ENCODE results near the gene CCDC33.

The CCDC33 gene

GRCh38 chr15:74312445-74313007, 76.4 kb downstream of the CCDC33 start:
- DNase-seq (ENCODE audit: low spot score): no peak

DNA sequence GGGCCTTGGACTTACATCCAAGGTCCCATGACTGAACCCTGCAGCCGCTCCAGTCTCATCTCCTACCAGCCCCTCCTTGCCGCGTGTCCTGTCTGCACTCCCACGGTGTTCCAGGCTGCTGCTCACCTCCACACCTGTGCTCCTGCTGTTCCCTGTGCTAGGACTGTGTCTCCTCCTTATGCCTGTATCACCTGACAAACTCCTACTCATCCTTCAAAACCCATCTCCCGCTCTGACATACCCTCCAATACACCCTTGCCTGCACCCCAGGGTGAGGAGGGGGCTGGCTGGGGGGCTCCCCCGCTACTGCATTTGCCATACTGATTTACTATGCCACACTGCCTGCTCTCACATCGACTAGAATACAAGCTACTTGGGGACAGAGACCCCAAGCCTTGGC, 77.8 kb downstream of the CCDC33 start:
- DNase-seq (ENCODE audit: low spot score): no peak

GRCh38 chr15:74314795-74315438, 78.8 kb downstream of the CCDC33 start:
- no peak for DNase-seq (ENCODE audit: low spot score)

DNA sequence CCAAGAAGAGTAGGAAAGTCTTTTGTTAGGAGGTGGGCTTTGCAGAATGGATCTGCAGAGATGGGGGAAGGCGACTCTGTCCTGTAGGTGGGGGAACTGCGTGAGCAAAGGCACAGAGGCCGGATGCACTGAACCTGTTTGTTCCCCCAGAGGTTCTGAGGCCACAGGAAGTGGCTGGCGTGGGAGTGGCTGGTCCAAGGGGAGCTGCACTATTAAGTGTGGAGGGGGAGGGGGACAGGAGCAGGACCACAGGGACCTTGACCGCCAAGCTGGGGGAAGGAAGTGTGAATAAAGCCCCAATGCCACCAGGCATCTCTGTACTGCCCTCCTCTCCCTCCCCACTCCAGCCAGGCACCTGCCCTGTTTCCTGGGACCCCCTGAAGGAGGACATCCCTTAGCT, 79.5 kb downstream of the CCDC33 start:
- no peak for DNase-seq (ENCODE audit: low spot score)

DNA sequence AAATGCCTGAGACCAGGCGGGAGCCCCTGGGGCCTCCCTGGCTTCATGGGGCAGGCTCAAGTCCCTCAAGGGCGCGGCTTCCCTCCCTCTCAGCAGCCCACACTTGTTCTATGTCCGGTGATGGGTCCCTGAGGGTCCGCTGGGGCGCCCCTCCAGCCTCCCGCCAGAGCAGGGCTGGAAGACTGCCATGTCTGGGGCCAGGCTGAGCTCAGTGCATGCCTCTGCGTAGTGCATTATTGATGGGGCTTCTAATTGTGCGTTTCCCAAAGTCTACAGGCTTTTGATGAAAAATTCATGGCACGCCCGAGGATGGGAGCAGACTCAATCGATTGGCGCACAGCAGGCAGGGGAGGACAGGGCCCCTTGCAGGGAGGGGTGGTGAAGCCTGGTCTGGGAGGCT, 80.0 kb downstream of the CCDC33 start:
- DNase-seq (ENCODE audit: low spot score): no peak

DNA sequence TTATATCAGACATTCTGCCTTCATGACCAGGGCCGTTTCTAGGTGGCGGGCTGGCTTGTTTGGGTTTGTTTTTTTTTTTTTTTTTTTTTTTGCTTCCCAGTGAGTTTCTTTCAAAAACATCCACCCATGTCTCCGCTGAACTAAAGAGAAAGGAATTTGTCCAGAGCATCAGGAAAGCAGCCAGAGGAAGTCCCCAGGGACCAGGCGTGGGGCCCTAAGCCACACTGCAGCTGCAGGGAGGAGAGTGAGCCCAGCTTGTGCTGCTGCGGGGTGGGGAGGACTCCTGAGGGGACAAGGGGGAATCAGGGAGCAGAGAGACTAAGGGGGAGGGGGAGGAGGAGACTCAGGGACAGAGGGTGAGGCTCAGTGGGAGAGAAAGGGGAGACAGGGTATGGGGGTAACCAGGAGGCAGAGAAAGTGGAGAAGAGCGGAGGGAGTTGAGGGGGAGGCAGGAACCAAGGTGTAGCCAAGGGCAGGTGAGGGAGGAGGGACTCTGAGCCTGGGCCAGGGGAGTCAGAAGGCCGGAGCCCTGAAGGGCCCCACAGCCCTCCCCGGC, 81.8 kb downstream of the CCDC33 start:
- no peak for DNase-seq (ENCODE audit: low spot score)

DNA sequence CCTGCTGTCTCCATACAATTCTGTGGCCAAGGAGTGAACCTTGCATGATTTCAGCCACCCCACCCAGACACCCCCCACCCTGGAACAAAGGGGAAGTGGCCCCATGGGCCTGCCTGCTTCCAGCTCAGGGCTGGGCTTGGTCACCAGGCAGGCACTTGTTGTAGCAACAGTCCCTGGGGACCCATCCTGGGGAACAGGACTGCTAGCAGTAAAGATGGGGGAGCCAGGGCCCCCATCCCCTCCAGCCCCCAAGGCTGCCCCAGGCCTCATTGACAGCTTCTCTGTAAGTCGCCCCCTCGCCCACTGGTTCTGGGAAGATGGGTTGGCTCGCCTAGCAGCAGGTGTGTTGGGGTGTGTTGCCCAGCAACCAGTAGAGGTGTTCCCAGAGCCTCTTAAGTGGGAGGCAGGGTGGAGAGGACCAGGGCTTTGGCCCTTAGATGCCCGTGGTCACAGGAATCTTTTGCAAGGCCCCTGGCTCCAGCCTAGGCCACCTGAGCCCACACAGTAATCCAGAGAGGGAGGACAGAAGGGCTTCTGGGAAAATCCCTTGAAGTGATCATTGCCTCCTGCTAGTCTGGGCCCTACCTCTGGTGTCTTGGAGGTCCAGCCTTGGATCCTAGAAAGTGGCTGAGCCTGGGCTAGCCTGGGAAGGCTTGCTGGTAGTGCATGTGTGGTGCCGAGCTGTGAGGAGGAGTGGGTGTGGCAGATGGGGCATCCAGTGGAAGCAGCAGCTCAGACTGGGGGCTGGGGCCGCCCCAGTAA, 82.4 kb downstream of the CCDC33 start:
- DNase-seq (ENCODE audit: low spot score): peak; percentile 34

- DNase-seq (ENCODE audit: low spot score): no peak
Observed at GRCh38 chr15:74319138-74319460, 83.0 kb downstream of the CCDC33 start.

DNA sequence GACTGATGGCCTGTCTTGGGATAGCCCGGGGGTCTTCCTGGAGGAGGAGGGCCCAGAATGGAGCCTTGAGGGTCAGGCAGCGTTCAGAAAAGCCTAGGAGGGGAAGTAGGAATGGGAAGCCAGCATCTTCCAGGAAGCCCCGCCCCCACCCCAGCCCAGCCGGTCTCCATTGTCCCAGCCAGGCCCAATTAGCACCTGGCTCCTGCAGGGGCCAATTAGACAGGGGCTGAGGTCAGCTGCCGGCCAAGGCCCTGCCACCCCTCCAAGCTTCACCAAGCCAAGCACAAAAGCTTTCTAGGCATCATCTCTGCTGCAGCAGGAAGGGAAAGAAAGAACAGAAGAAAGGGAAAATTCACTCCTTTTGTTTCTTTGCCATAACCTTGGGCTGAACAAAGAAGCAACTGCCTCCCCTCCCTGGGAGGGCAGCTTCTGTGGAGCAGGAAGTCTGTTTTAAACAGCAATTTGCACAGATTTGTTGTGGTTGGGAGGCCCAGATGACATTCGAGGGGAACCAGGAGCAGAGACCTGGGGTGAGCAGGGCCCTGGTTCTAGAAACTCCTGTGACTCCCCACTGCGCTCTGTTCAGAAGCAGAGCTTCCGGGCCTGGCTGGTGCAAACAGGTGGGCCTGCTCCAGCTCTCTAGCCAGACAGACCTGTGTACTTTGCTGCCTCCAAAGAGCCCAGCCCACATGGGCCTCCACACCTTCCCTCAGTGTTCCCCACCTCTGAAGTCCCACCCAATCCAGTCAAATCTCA, 83.6 kb downstream of the CCDC33 start:
- DNase-seq (ENCODE audit: low spot score): no peak

- DNase-seq (ENCODE audit: low spot score): peak; percentile 60
Observed at GRCh38 chr15:74320352-74321247, 84.5 kb downstream of the CCDC33 start.

GRCh38 chr15:74322558-74323180, 86.5 kb downstream of the CCDC33 start:
- DNase-seq (ENCODE audit: low spot score): peak; percentile 72

GRCh38 chr15:74324714-74325113, 88.6 kb downstream of the CCDC33 start:
- no peak for DNase-seq (ENCODE audit: low spot score)

DNA sequence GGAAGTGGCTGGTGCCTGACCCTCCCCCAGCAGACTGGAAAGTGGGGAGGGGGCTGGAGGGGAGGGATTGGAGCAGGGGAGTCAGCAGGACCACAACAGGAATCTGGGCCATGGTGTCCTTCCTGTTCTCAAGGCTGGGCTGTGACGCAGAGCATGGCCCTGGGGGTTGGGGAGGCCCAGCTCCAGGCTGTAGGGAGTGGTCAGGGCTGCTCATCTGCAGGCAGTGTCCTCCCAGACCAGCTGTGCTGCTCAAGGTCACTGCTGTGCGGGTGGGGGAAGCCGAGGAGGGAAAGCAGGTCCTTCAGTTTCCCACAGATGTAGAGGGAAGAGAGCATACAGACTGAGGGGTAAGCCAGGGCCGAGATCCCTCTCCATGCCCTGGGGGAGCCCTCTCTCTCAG, 90.6 kb downstream of the CCDC33 start:
- no peak for DNase-seq (ENCODE audit: low spot score)

DNA sequence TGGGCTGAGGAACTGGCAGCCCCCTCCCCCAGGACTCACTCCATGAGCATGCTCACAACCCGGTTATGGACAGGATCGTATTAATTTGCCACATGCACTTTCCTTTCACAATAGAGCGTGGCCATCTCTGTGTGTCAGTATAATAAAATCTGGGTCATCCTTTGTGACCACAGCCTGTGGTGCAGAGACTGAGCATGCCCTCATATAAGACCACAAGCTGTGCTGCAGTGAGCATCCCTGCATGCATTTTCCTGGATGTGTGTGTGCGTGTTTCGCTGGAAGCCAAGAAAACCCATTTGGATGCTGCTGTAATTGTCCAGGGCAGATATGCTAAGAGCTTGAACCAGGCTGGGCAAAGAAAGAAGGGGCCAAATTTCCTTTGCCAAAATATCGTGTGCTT, 91.6 kb downstream of the CCDC33 start:
- no peak for DNase-seq (ENCODE audit: low spot score)

- DNase-seq (ENCODE audit: low spot score): no peak
Observed at GRCh38 chr15:74328331-74329056, 92.4 kb downstream of the CCDC33 start.

DNA sequence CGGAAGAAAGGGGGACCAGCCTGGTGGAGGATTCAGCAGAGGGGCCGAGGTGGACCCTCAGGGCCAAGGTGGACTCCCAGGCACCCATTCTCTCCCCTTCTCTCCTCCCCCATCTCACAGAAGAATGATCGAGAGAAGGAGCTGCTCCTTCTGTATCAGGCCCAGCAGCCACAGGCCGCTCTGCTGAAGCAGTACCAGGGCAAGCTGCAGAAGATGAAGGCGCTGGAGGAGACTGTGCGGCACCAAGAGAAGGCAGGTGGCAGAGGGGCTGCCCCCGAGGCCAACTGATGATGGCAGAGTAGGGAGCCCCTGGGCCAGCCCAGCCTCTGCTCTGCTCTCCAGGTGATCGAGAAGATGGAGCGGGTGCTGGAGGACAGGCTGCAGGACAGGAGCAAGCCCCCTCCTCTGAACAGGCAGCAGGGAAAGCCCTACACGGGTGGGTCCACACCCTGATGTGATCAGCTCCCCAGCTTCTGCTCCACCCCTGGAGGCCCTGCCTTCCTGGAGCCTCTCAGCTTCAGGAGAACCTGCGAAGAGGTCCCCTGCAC, 94.8 kb downstream of the CCDC33 start:
- no peak for DNase-seq (ENCODE audit: low spot score)

- DNase-seq (ENCODE audit: low spot score): no peak
Observed at GRCh38 chr15:74332011-74332410, 95.9 kb downstream of the CCDC33 start.

DNA sequence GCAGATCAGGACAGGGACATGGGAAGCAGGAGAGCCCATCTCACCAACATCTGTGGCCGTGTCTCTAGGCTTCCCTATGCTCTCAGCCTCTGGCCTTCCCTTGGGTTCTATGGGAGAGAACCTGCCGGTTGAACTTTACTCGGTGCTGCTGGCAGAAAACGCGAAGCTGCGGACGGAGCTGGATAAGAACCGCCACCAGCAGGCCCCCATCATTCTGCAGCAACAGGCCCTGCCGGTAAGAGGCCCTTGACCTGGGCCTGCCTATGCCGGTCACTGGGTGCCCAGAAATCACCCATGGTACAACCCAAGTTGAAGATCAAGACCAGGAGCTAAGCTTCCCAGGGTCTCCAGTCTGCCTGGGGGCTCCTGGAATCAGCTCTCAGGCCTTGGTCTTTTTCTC, 96.5 kb downstream of the CCDC33 start:
- no peak for DNase-seq (ENCODE audit: low spot score)

DNA sequence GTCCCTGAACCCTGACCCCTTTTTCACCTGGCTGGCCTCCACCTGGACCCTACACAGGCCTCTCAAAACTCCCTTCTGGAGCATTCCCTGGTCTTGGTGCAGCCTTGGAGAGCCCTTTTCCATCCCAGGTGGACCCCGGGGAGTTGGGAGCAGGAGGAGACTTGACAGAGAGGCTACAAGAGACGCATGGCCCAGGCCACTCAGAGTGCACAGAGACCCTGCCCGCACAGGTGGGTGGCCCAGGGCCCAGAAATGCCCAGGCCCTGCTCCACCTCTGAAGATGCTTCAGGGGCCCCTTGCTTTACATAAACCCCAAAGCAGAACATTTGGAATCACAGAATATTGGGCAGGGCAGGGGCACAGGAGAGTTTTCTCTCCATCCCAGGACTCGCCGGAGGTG, 97.0 kb downstream of the CCDC33 start:
- DNase-seq (ENCODE audit: low spot score): no peak

DNA sequence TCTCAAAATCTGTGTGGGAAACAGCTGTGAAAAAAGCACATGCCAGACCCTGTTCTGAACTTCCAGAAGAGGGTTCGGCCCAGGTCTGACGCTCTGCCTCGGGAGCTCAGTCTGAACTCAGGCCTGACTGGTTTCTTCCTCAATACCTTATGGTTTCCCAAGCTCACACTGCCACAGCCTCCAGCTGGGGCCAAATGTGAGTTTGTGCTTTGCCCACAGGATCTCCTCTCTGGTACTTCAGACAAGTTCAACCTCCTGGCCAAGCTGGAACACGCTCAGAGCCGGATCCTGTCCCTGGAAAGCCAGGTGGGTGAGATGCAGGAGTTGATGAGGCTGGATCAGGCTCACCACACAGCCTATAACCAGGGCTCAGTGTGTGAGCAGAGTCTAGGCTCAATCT, 97.5 kb downstream of the CCDC33 start:
- no peak for DNase-seq (ENCODE audit: low spot score)

All from NAMALWA (cell line).